HG03521 (cell line): ENCODE data around the gene CASQ2.

ENCODE experiments used
- ATAC-seq: cut with Tn5 transposase; IDR thresholded peaks from one replicate; pipeline ENCODE4 v1.9.1; 2021; ENCODE audit warnings: mild to moderate bottlenecking, moderate library complexity; ENCODE audit not compliant: unreplicated experiment

Gene CASQ2

DNA sequence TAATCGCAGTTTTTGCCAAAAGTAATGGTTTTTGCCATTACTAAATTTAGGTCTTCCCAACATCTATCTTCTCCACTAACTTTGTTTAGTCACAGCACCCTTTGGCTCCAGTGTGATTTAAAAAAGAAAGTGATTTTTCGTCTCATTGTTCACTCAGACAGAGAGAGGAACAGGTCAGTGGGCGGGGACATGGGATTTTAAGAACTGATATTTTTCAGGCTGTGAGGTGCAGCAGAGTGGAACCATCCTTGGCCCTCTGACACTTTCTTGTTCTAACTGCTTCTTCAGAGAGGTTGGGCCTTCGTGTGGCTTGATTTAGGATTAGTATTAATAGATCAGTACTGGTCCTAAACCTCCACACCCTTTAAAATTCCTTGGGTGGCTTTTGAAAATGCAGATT lies 38.8 kb downstream of the CASQ2 start:
- no peak for ATAC-seq

DNA sequence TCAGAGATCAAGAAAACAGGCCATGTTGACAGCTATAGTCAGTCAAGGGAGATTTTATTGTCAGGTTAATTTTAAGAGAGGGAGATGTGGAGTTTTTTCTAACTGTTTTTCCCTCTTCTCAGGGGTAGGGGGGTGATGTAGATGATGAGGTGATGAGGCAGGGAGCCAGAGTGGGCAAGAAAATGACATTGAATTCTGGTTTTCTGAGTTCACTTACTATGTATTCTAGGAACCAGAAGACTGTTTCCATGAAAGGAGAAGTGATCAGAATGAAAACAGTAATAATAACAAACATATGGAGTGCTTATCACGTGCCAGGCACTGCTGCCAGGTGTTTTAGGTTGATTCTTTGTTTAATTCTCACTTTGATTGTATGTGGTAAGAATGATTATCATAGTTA lies 40.2 kb downstream of the CASQ2 start:
- ATAC-seq = no peak

DNA sequence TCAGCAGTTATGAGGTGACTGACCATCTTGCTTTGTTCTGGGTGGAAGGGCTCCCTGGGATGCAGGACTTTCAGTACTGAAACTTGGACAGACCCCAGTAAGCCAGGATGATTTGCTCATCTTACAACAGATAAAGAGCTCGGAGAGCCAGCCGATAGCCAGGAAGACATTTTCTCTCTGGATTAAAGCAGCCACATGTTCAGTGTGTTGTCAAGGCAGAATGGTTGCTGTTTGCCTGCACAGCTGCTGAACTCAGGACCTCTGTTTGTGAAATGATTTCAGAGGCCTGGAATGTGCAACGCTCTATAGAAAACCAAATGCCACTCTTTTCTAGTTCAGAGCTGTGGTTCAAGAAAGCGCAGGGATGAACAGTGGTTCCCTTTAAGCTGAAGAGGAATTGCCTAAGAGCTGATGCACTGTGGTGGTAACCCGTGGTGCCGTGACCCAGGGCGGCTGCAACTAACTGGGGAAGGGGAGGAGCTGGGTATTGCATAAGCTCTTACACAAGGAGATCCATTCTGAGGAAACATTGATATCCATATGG lies 40.7 kb downstream of the CASQ2 start:
- no peak for ATAC-seq

- ATAC-seq = no peak
These were observed 41.9 kb downstream of the CASQ2 start for GRCh38 chr1:115726570-115726969.

GRCh38 chr1:115726161-115726560 lies 42.4 kb downstream of the CASQ2 start:
- ATAC-seq = no peak

GRCh38 chr1:115725600-115725999 lies 42.9 kb downstream of the CASQ2 start:
- no peak for ATAC-seq

DNA sequence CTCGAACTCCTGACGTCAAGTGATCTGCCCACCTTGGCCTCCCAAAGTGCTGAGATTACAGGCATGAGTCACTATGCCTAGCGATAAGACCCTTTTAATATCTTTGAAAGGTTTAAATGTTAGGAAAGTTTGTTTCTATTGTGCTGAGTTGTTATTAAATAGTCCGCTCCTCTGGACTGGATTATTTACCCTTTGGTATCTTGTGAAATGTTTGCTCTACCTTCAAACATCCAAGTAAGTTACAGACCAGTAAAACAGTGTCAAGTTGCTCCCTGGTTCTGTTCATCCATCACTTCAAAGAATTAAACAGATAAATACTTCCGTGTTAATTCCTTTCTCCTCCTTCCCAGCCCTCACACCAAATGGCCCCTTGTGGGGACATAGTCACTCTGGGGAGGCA lies 44.8 kb downstream of the CASQ2 start:
- ATAC-seq = no peak

DNA sequence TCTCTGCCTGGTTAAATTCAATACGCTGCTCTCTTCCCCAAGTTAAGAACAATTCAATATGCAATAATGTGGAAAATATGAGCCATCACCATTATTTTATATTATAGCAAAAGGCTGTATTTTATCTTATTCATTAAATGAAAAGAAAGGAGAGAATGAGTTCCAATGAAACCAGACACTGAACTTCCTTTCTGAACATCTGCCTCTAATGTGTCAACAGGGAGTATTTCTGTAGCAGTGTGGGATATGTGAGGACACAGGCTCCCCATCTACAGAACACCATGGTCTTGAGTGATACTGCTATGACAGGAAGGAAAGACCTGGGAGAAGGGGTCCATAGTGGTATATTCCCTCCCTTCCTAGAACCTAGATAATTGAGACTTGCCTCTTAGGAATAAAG lies 46.3 kb downstream of the CASQ2 start:
- ATAC-seq = no peak

DNA sequence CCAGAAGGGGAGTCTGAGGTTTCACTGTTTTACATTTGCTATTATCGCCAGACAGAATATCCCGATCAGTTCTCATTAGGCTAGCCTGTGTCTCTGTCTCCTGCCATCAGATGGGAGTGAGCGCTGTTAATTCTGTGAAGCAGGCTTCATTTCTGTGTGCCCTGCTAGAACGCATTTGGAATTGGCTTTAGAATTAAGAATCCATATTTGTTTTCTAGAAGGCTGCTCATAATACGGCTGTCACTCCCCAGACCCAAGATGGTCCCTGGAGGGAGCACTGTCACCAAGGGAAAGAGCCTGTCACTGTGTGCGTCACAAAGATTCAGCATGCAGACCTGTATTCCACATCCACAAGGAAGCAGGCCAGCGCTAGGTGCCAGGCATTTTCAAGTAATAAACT lies 49.2 kb downstream of the CASQ2 start:
- no peak for ATAC-seq

GRCh38 chr1:115718011-115718754 lies 50.3 kb downstream of the CASQ2 start:
- ATAC-seq = no peak

DNA sequence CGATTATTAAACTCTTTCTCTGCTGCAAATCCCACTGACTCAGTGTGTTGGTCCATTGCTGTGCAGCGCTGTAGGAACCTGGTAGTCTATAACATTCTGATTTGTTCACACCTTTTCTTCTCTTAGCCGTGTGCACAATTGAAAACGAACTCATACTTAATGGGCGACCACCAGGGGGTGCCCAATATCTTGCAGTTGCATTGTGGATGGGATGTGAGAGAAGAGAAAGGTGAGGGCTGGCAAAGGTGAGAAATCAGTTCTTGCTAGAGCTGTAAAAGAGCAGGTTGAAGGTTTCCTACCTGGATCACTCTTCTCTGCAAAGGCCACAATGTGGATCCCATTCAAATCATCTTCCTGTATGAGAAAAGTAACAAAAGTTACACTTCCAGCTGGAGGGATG lies 51.0 kb downstream of the CASQ2 start:
- ATAC-seq = no peak

- no peak for ATAC-seq
These were observed 53.9 kb downstream of the CASQ2 start for GRCh38 chr1:115714572-115715141.

DNA sequence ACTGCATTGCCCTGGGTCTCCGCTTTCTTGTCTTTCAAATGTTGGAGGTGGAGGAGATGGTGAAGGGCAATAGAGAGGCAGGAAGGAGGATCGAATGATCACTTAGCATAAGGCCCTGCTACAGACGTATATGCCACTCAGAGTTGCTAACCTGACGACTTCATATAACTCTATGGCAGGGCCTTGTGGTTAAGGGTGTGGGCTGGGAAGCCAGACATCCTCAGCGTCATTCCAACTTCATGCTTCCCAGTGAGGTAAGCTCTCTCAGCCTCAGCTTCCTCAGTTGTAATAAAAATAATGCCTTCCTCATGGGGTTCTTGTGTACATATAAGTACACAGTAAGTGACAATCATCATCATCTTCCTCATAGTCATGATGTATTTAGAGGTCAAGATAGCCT lies 54.6 kb downstream of the CASQ2 start:
- ATAC-seq = no peak

GRCh38 chr1:115712911-115713609 lies 55.5 kb downstream of the CASQ2 start:
- no peak for ATAC-seq

GRCh38 chr1:115710859-115711624 lies 57.5 kb downstream of the CASQ2 start:
- ATAC-seq = no peak

DNA sequence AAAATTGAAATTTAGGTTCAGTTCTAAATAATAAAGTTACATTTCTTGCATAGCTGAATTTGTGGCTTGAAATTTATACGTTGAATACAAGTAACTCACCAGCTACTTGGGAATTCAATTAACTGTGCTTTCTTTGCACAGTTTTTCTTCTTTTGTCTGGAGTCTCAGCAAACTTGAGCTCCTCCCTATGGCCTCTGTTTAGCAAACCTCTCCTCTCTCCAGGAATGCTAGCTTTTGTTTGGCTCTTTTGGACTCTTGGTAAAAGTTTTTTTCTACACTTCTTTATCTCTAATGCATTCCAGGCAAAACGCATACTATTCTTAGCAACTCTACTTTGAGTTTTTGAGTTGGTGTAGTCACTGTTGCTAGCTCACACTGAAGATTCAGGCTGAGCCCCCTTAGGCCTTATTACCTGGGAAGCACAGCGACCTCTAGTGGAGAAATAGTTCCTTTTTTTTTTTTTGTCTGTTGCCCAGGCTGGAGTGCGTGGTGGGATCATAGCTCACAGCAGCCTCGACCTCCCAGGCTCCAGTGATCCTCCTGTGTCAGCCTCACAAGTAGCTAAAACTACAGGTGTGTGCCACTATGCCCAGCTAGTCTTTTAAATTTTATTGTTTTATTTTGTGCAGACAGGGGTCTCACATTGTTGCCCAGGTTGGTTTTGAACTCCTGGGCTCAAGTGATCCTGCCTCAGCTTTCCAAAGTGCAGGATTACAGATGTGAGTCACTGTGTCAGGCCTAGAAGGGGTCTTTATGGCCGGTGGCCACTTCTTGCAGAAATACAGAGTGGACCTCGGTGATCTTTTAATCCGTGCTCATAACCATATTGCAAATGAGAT lies 61.7 kb downstream of the CASQ2 start:
- no peak for ATAC-seq

- ATAC-seq = no peak
These were observed 62.6 kb downstream of the CASQ2 start for GRCh38 chr1:115705963-115706362.

- no peak for ATAC-seq
These were observed 63.2 kb downstream of the CASQ2 start for GRCh38 chr1:115705085-115705951.

GRCh38 chr1:115702959-115703358 lies 65.6 kb downstream of the CASQ2 start:
- no peak for ATAC-seq
